NCI-H748 treated with DMSO at 0.1 percent for 48 hours (cell line): Measurements from ENCODE around the gene GAB2.

Source experiments
- DNase-seq: peaks from one replicate; lab custom pipeline; 2025; lab: John Stamatoyannopoulos, UW

GAB2 gene

DNA sequence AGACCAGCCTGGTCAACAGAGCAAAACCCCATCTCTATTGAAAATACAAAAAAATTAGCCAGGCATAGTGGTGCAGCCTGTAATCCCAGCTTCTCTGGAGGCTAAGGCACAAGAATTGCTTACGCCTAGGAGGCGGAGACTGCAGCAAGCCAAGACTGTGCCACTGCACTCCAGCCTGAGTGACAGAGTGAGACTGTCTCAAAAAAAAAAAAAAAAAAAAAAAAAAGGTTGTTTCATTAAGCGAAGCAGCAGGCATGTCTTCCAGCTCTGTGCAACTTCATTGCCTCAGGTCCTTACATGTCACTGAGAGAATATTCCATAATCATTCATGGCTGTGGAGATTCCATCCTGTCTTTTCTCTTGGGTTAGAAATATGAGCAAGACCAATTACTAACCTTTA, 16.9 kb downstream of the GAB2 start:
- no peak for DNase-seq

- DNase-seq: no peak
These were observed 17.5 kb downstream of the GAB2 start for GRCh38 chr11:78400116-78400515.

DNA sequence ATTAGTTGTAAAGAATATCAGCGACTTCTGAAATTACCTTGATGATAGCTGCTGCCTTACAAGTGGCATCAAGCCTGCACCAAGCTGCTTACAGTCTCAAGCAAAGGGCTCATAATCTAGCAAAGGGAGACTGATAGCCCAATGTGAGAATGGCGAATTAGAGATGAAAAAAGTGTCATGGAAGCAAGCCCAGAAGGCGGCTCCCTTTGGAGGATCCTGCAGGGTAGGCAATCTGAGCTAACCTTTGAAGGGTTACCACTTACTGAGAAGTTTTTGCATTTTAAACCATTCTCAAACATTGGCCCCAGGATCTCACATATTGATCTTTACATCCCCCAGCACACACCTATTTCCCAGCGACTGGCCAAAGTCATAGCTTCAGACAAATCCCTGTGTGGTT, 18.5 kb downstream of the GAB2 start:
- DNase-seq: no peak

DNA sequence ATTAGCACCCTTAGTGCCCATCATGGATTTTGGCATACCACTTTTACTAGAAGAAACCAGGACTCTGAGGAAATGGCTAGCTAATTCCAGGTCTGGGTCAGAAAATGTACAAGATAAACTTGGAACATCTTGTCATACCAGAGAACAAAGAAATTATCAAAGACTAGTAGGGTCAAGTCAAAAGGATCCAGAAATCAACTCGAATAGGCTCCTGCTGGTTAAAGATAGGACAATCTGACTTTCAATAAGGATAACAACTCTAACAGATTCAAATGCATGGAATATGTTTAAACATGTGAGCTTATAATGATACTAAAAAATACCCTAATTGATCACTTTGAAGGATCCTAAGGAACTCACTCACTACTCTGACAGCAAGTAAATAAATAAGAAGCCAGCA, 18.9 kb downstream of the GAB2 start:
- DNase-seq: no peak

DNA sequence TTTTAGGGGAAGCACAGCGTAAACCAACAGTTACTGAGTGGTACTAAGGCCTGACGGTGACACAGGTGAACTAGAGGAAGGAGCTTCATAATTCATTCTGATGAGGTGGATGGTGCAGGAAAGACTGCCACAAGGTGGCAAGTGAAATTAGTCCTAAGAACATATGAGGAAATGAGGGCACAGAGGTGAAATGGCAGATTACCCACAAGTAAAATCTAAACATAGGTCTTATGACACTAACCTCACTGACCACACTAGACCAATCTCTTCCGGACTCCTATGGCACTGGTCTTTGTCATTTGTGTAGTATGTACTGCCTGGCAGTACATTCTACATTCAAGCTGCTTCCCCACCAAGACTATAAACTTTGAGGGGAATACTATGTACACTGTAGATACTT, 20.2 kb downstream of the GAB2 start:
- no peak for DNase-seq

GRCh38 chr11:78395597-78395996, 22.0 kb downstream of the GAB2 start:
- DNase-seq: no peak

DNA sequence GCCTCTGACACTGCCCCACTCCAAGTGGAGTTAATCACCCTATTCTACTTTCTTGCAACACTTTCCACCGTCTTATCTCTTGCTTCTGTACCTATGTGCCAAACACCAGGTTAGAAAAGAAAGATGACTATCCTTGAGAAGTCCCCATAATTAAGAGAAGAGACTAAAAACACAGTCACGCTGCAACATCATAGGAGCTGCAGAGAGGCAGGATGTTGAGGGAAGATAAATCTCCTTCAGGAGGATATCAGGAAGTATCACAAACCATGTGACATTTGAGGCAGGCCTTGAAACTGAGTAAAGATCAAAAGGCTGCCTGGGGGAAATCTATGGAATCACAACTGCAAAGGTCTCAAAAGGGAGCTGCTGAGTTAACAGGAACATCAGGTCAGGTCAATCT, 24.8 kb downstream of the GAB2 start:
- no peak for DNase-seq

GRCh38 chr11:78391424-78391823, 26.2 kb downstream of the GAB2 start:
- no peak for DNase-seq

- no peak for DNase-seq
These were observed 26.8 kb downstream of the GAB2 start for GRCh38 chr11:78390809-78391208.

DNA sequence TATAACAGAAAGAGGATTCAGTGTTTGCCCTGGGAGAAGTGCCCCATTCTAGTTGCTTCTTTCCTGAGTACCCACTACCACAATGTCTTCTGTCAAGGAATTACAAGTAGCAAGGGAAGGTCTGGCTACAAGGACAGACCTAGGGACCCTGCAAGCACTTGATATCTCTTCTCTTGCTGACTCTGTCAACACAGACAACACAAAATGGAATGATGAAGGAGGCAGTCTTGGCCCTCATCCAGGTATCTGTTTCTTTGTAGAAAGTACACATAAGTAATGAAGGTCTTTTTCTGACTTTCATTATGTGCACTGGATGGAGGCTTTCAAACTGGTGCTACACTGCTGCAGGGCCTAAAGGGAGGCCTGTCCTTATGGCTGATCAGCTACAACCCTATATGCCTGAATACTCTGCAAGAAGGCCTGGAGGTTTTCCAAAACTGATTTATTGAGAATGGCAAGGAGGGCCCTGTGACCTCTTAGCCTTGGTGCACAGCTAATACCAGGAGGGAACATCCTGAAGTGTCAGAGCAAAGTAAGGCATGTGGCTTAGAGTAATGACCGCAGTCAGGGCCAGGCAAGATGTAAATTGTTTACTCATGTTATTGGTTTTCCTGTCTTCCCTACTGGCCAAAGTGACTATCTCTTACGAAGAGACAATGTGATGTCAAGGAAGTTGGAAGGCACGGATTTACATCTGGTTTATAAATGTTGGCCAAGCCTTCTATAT, 31.2 kb downstream of the GAB2 start:
- DNase-seq: no peak

DNA sequence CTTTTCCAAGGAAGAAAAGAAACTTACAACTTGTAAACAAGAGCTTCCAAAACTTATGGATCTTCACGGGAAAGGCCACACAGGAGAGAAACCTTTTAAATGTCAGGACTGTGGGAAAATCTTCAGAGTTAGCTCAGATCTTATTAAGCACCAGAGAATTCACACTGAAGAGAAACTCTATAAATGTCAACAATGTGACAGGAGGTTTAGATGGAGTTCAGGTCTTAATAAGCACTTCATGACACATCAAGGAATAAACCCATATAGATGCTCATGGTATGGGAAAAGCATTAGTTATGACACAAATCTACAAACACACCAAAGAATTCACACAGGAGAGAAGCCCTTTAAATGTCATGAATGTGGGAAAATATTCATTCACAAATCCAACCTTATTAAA, 32.4 kb downstream of the GAB2 start:
- no peak for DNase-seq

DNA sequence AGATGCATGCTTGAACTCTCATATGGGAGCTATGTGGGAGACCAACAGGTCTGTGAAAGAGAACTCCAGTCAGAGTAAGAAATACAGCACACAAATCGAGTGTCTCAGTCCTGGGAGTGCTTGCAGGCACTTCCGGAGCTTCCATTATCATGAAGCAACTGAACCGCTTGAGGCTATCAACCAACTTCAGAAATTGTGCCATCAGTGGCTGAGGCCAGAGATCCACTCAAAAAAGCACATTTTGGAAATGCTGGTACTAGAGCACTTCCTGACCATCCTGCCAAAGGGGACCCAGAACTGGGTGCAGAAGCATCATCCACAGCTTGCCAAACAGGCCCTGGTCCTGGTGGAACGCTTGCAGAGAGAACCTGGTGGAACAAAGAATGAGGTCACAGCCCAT, 33.4 kb downstream of the GAB2 start:
- DNase-seq: no peak

GRCh38 chr11:78381865-78382264, 35.8 kb downstream of the GAB2 start:
- DNase-seq: no peak

- DNase-seq: no peak
These were observed 37.0 kb downstream of the GAB2 start for GRCh38 chr11:78380615-78381051.

GRCh38 chr11:78379039-78379670, 38.5 kb downstream of the GAB2 start:
- DNase-seq: no peak

GRCh38 chr11:78377625-78378418, 39.8 kb downstream of the GAB2 start:
- DNase-seq: no peak

DNA sequence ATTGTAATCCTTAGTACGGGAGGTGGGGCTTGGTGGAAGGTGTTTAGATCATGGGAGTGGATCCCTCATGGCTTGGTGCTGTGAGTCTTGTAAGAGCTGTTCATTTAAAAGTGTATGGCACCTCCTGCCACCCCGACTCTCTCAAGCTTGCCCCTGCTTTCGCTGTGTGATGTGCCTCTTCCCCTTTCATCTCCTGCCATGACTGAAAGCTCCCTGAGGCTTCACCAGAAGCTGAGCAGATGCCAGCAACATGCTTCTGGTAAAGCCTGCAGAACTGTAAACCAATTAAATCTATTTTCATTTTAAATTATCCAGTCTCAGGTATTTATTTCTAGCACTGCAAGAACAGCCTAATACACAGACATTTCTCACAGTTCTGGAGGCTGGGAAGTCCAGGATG, 40.8 kb downstream of the GAB2 start:
- no peak for DNase-seq

DNA sequence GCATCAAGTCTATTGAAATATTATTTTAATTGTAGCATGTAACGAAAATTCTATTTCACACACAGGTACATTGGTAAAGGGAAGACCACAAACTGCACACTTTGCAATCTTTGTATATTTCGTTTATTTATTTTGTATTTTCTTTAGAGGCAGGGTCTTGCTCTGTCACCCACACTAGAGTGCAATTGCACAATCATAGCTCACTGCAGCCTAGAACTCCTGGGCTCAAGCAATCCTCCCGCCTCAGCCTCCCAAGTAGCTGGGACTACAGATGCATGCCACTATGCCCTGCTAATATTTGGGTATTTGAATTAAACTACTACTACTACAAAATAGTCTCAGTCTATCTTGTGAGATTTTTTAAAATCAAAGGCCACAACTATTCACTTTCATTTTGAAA, 42.7 kb downstream of the GAB2 start:
- DNase-seq: no peak

DNA sequence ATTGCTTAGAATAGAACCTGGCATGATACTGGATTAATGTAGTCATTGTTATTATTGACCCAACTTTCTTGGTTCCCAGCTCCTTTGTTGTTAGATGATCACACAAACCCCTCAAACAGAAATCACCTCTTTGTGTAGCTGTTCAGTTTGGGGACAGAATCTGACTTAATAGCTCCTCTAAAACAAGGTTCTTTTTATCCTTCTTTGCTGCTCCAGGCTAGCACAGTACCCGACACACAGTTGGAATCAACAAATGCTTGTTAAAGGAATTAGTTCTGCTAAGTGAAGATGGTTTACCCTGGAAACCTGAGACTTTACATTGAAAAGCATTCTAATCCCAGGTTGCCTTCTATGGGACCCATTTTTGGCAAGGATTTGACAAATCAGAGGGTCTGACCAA, 43.9 kb downstream of the GAB2 start:
- no peak for DNase-seq

DNA sequence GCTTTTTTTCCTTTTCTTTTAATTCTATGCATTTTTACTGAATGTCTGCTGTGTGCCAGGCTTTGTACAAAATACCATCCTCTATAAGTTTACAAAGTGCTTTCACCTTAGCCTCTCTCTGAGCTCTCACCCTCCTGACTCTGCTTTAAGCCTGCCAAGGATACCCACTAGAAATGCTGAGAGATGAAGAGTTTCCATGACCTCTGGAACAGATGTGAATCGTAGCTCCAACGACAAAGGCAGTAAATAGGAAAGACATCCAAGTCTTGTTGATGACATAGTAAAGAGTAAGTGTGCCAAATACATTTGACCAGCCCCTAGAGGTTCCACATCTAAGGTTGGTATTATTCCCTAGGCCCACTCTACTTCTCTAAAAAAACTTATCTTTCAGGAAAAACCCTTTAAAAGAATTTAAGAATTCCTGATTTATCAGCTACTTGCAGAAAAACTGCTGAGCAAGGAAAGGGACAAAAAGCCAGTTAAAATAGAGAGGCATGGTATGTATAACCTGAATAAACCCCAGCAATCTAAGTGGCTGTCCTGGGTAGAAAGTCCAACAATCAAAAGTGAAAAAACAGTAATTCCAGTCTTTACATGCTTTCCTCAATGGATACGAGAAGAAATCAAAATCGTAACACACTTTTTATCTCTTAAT, 45.4 kb downstream of the GAB2 start:
- no peak for DNase-seq

DNA sequence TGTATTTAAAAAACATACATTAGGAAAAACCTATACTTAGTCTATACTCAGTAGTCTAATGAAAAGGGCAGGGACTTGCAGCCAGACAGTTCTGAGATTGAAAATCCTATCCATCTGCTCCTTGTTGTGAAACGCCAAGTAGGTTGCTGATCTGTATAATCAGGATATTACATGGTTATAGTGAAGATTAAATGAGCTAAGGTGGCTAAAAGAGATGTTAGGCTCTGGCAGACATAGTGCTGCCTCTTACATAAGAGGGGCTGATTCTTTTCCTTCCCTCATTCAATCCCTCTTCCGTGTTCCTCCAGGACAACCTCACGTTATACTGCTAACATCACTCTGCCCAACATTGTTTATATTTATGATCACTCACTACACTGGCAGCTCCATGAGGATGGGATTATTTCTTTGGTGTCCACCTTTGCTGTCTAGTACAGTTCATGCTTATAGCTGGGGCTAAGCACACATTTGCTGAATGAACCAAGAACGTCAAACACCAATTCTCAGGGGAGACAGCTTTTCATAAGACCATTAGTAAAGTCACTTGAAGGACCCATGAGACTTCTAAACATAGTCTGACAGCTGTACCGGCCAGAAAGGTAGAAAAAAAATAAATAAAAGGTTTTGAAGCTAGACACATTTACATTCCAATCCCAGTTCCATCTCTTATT, 46.3 kb downstream of the GAB2 start:
- DNase-seq: no peak
